Transverse colon (tissue), 4 donors: ENCODE measurements around the gene ACSS3. TPM values are rescaled to one million over a fixed set of nuclear protein-coding genes. Genes with fewer than 3 reads are reported as not detected.
"Not testable (repeated sequence)": the region's sequence is repeated elsewhere in the genome, so short reads cannot be mapped to it uniquely, and the experiment has no call there.

Experiments
- DNase-seq: peaks from one replicate; pipeline ENCODE4 v3.0.0-alpha.2; 2019
- H3K27ac ChIP-seq, 4 donors: fragments of 200-600 bp; sonication (generic); 2 replicates each; pipeline ENCODE4 v1.5.1; 2016 to 2018; ENCODE audit warnings: inconsistent platforms in 4 of 4
- H3K27me3 ChIP-seq: fragments of 200-600 bp; sonication (generic); 2 replicates; pipeline ENCODE4 v1.5.1; 2017; ENCODE audit warnings: inconsistent platforms
- H3K36me3 ChIP-seq, 4 donors: fragments of 200-600 bp; sonication (generic); 2 replicates each; pipeline ENCODE4 v1.5.1; 2017 to 2019; ENCODE audit warnings: inconsistent platforms in 4 of 4
- H3K4me1 ChIP-seq, 4 donors: fragments of 200-600 bp; sonication (generic); 2 replicates each; pipeline ENCODE4 v1.5.1; 2017 to 2020; ENCODE audit warnings: inconsistent platforms in 4 of 4
- H3K4me3 ChIP-seq, 4 donors: fragments of 200-600 bp; sonication (generic); 1 replicate in 1 of 4; 2 replicates in 3 of 4; pipeline versions ENCODE4 v1.5.1 to v1.6.1; 2017 to 2019; ENCODE audit warnings: inconsistent platforms in 4 of 4
- H3K9me3 ChIP-seq, 2 donors: fragments of 200-600 bp; sonication (generic); 2 replicates each; pipeline ENCODE4 v1.5.1; 2017 to 2019; ENCODE audit warnings: inconsistent platforms in 2 of 2
- EP300 ChIP-seq: sonication (generic); formaldehyde crosslinking; IDR thresholded peaks from one replicate; pipeline ENCODE4 v1.6.1; 2017; ENCODE audit warnings: antibody characterized with exemption, low read depth
- POLR2A ChIP-seq: fragments of 450-650 bp; IDR thresholded peaks from one replicate; pipeline ENCODE4 v1.6.1; 2016; ENCODE audit warnings: antibody characterized with exemption, mild to moderate bottlenecking, moderate library complexity
- POLR2AphosphoS5 ChIP-seq, 3 donors: sonication (generic); formaldehyde crosslinking; IDR thresholded peaks; one replicate each; pipeline ENCODE4 v1.6.1; 2016; ENCODE audit warnings: antibody characterized with exemption in 3 of 3
- WGBS, 2 donors: methylation state at CpG; one replicate each; pipeline ENCODE4 v1.1.5; 2018; ENCODE audit warnings: low coverage in 1 of 2; 5-methylcytosine and 5-hydroxymethylcytosine counted together
- in situ Hi-C, 4 donors: fragments of 200-750 bp; cut with MboI; loops; one replicate each; pipeline versions ENCODE4 v1.15.0 to v1.15.1; 2017; ENCODE audit warnings: low sequenced_read_pairs in 3 of 4, low pct_ligation_motif_present in 1 of 4, low pct_unique_long_range_greater_than_20kb in 1 of 4
- intact Hi-C: fragments of 100-400 bp; cut with DNase I; formaldehyde crosslinking; loops from one replicate; pipeline ENCODE4 v1.15.1; 2023; ENCODE audit warnings: low total_unique reads
- total RNA-seq, 4 donors: library from RNA; depleted of rRNA; stranded (reverse); fragments of >200 nt; gene quantifications; one replicate each; pipeline ENCODE4 v1.1.0, GENCODE V29; 2016
- TF ChIP-seq, protein P1 (sequence below), 5 experiments: fragments of 200-600 bp in 3 of 5; fragments of 450-650 bp in 2 of 5; sonication (generic) in 3 of 5; IDR thresholded peaks; 1 replicate in 2 of 5; 2 replicates in 3 of 5; pipeline ENCODE4 v1.5.1; 2016 to 2017; ENCODE audit warnings: antibody characterized with exemption in 5 of 5, inconsistent platforms in 3 of 5, mild to moderate bottlenecking in 2 of 5, moderate library complexity in 1 of 5

Gene ACSS3
- total RNA-seq, 4 donors from 2014 or later = 4.1 to 10.3 (median 8.0) TPM

- DNase-seq = no peak
- H3K27me3 ChIP-seq = no peaks in the 10 kb centered on the region
These were observed 131.1 kb downstream of the ACSS3 start for GRCh38 chr12:81209012-81209411.

GRCh38 chr12:81209772-81210225 lies 131.9 kb downstream of the ACSS3 start:
- intact Hi-C loops, DNase-seq, H3K36me3 ChIP-seq, in situ Hi-C loops, H3K9me3 ChIP-seq, H3K4me3 ChIP-seq, H3K27me3 ChIP-seq: not testable (repeated sequence)
- Histone ChIP-seq H3K27ac (peak overlapping the region in 3 of 4 donors; percentile 29 to 64 (median 31)), H3K4me1 (peaks cover 15 to 37% (median 20%) of the 10 kb centered on the region in 4 donors)
- 60 to 69% methylated on average over 1 to 2 of the region's 2 CpGs for WGBS, 2 donors

More at GRCh38 chr12:81209012-81209411, 131.1 kb downstream of the ACSS3 start:
- peak overlapping the region in 1 of 4 donors; percentile 64 for H3K27ac ChIP-seq
- no peak overlapping the region for H3K4me3 ChIP-seq
- TF ChIP-seq POLR2A (no peak), POLR2AphosphoS5 (IDR thresholded peaks at IDR 0.05) (peak in 1 of 3 donors; percentile 37), EP300 (no peak)
- TF ChIP-seq, protein P1, sequence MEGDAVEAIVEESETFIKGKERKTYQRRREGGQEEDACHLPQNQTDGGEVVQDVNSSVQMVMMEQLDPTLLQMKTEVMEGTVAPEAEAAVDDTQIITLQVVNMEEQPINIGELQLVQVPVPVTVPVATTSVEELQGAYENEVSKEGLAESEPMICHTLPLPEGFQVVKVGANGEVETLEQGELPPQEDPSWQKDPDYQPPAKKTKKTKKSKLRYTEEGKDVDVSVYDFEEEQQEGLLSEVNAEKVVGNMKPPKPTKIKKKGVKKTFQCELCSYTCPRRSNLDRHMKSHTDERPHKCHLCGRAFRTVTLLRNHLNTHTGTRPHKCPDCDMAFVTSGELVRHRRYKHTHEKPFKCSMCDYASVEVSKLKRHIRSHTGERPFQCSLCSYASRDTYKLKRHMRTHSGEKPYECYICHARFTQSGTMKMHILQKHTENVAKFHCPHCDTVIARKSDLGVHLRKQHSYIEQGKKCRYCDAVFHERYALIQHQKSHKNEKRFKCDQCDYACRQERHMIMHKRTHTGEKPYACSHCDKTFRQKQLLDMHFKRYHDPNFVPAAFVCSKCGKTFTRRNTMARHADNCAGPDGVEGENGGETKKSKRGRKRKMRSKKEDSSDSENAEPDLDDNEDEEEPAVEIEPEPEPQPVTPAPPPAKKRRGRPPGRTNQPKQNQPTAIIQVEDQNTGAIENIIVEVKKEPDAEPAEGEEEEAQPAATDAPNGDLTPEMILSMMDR (IDR thresholded peaks at IDR 0.05) = no peak
- H3K9me3 ChIP-seq = no peaks in the 10 kb centered on the region
- intact Hi-C loops = no loop called here
- in situ Hi-C loops = no loop called here
- H3K36me3 ChIP-seq = no peaks in the 10 kb centered on the region
- peaks cover 15 to 40% (median 20%) of the 10 kb centered on the region in 4 donors for H3K4me1 ChIP-seq

GRCh38 chr12:81211306-81211705 lies 133.4 kb downstream of the ACSS3 start:
- no peak overlapping the region for H3K27ac ChIP-seq
- no peaks in the 10 kb centered on the region for H3K9me3 ChIP-seq
- no peak for DNase-seq
- no peaks in the 10 kb centered on the region for H3K36me3 ChIP-seq
- intact Hi-C loops = no loop called here
- in situ Hi-C loops = no loop called here
- no peak for TF ChIP-seq EP300
- TF ChIP-seq, protein P1 (IDR thresholded peaks at IDR 0.05) = no peak
- TF ChIP-seq POLR2A = no peak
- TF ChIP-seq POLR2AphosphoS5 (IDR thresholded peaks at IDR 0.05) = no peak
- no peak overlapping the region for H3K4me3 ChIP-seq
- H3K4me1 ChIP-seq = peaks cover 13 to 26% (median 16%) of the 10 kb centered on the region in 4 donors
- no peaks in the 10 kb centered on the region for H3K27me3 ChIP-seq
- WGBS, 2 donors = 87 to 89% methylated on average over 1 of the region's 1 CpG

DNA sequence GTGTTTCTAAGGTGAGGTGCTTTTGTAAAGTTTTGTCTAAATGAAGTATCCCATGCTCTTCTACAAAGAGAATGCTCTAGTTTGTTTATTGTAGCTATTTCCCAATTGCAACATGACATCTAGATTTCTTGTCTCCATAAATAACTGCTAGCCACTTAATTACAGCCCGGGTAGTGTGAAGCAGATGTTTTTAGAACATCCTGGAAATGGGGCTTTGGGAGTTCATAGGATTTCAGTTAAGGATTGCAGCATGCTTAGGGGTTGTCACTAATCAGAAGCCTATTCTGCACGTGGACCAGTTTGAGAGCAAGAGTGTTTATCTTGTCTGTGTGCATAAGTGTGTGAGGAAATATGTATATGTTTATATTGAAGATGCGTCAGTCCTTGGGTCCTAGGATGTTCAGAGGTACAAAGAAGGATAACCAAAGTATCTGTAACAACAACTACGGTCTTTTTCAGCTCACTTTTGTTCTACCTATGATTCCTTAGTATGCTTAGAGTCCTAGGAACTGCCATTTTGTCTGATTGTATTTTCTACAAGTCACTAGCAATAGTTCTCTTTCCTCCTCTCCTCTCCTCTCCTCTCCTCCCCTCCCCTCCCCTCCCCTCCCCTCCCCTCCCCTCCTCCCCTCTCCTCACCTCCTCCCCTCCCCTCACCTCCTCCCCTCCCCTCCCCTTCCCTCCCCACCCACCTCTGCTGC lies 135.3 kb downstream of the ACSS3 start:
- Histone ChIP-seq H3K36me3 (no peaks in the 10 kb centered on the region), H3K4me3 (no peak overlapping the region), H3K27me3 (no peaks in the 10 kb centered on the region), H3K27ac (no peak overlapping the region), H3K9me3 (no peaks in the 10 kb centered on the region), H3K4me1 (peaks cover 13 to 20% (median 15%) of the 10 kb centered on the region in 4 donors)
- no peak for TF ChIP-seq POLR2AphosphoS5 (IDR thresholded peaks at IDR 0.05)
- TF ChIP-seq, protein P1 (IDR thresholded peaks at IDR 0.05) = no peak
- TF ChIP-seq POLR2A = no peak
- TF ChIP-seq EP300 = no peak
- 58 to 59% methylated on average over 4 of the region's 4 CpGs for WGBS, 2 donors
- intact Hi-C loops = no loop called here
- in situ Hi-C loops = no loop called here
- no peak for DNase-seq

DNA sequence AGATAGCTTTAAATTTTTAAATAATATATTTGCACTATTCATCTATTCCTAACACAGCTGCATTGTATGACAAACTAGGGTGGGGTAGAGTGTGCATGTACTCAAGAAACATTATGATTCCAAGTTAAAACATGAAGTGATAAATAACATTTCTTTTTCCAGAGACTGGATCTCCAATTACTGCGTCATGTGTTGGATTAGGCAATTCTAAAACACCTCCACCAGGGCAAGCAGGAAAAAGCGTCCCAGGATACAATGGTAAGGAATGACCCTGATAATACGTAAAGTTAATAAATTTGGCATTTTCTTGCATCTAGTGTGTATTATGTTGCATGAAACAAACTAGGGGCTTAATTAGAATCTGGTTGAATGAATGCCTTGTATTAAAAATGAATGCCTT lies 138.9 kb downstream of the ACSS3 start:
- 91 to 100% methylated on average over 3 of the region's 3 CpGs for WGBS, 2 donors
- TF ChIP-seq POLR2AphosphoS5 (IDR thresholded peaks at IDR 0.05) = no peak
- TF ChIP-seq, protein P1 (IDR thresholded peaks at IDR 0.05) = no peak
- TF ChIP-seq EP300 = no peak
- no peak for TF ChIP-seq POLR2A

More for the DNA sequence above, 138.9 kb downstream of the ACSS3 start:
- Histone ChIP-seq H3K9me3 (no peaks in the 10 kb centered on the region), H3K27ac (no peak overlapping the region), H3K27me3 (no peaks in the 10 kb centered on the region), H3K4me3 (no peak overlapping the region), H3K4me1 (no peaks in the 10 kb centered on the region), H3K36me3 (no peaks in the 10 kb centered on the region)
- intact Hi-C loops = no loop called here
- in situ Hi-C loops = no loop called here
- no peak for DNase-seq
